SK-N-SH (cell line): ENCODE measurements around the gene DPEP1.

Experiments
- CTCF ChIP-seq: fragments of 200-600 bp; sonication (generic); IDR thresholded peaks from 2 replicates; pipeline ENCODE4 v1.6.1; 2017; ENCODE audit warnings: antibody characterized with exemption, mild to moderate bottlenecking, moderate library complexity
- NFIC ChIP-seq: IDR thresholded peaks from 2 replicates; pipeline ENCODE4 v1.4.0; 2012; ENCODE audit warnings: borderline replicate concordance

DNA sequence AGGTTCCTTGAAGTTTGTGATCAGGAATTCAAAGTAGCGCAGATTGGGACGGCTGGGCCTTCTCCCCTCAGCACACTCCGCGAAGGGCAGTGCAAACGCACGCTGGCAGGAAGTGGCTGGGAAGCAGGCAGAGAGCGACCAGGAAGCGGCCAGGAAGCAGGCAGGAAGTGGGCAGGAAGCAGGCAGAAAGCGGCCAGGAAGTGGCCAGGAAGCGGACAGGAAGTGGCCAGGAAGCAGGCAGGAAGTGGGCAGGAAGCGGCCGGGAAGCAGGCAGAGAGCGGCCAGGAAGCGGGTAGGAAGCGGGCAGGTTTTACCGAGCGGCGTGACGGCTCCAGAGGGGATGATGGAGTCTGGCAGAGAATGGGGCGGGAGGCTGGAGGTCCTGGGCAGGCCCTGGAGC lies 3.2 kb downstream of the DPEP1 start:
- TF ChIP-seq NFIC (no peak), CTCF (no peak)
